ENCODE data around the gene CARNS1.
"Not testable (repeated sequence)": the region's sequence is repeated elsewhere in the genome, so short reads cannot be mapped to it uniquely, and the experiment has no call there.

Gene CARNS1

DNA sequence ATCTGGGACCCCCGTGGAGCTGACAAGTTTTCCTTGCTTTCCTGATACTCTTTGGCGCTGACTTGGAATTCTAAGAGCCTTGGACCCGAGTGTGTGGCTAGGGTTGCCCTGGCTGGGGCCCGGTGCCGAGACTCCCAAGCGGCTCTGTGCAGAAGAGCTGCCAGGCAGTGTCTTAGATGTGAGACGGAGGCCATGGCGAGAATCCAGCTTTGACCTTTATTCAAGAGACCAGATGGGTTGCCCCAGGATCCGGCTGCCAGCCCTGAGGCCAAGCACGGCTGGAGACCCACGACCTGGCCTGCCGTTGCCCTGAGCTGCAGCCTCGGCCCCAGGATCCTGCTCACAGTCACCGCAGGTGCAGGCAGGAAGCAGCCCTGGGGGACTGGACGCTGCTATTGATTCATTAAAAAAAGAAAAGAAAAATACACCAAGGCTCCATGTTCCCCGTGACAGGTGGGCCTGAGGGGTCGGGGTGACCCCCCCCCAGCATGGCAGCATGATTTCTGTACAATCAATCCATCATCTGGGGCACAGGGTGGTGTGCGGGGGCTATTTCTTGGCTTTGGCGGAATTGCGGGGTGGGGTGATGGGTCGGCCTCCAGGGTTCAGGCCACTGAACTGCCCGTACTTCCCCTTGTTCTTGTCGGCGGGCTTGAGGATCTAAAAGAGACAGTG lies 17.4 kb upstream of the CARNS1 start:
- no peak for DNase-seq

GRCh38 chr11:67398661-67399563 lies 16.6 kb upstream of the CARNS1 start:
- DNase-seq, result no peak

- peak in 1 of 2 donors; percentile 26 for DNase-seq
Measured at GRCh38 chr11:67400251-67400941, 15.1 kb upstream of the CARNS1 start.

DNA sequence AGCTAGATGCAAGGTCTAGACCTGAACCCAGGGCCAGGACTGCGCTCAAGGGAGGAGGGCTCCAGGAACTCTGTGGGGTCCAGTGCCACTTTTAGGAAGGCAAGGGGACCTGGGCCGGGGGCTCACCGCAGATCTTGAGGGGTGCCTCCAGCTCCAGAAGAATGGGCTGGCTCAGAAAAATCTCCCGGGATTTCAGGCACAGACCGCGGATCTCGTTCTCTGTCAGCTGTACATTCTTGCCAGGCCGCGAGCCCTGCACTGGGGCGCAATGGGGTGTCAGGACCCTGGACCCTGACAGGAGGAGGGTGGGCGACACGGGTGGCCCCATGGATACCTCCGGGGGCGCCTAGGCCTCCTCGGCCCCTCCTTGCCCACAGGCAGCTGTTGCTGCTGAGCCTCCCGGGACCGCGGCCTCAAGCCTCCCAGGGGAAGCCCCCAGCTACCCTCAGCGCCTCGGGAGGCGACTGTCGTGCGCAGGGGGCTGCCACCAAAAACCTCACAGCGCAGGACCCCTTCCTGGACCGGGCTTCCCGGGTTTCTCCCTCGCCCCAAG lies 14.5 kb upstream of the CARNS1 start:
- DNase-seq, result peak in 1 of 2 donors; percentile 25

- DNase-seq, result peak; percentile 90 to 91
Measured at GRCh38 chr11:67401495-67402191, 13.8 kb upstream of the CARNS1 start, which contains the start of gene PPP1CA. PPP1CA (minus strand) TSS chr11:67401858; CDS start chr11:67401782, 76 bp downstream.

- not testable (repeated sequence) for DNase-seq
Measured at GRCh38 chr11:67402192-67402839, 13.2 kb upstream of the CARNS1 start.

- DNase-seq, result not testable (repeated sequence)
Measured at GRCh38 chr11:67403085-67403484, 12.4 kb upstream of the CARNS1 start.

DNA sequence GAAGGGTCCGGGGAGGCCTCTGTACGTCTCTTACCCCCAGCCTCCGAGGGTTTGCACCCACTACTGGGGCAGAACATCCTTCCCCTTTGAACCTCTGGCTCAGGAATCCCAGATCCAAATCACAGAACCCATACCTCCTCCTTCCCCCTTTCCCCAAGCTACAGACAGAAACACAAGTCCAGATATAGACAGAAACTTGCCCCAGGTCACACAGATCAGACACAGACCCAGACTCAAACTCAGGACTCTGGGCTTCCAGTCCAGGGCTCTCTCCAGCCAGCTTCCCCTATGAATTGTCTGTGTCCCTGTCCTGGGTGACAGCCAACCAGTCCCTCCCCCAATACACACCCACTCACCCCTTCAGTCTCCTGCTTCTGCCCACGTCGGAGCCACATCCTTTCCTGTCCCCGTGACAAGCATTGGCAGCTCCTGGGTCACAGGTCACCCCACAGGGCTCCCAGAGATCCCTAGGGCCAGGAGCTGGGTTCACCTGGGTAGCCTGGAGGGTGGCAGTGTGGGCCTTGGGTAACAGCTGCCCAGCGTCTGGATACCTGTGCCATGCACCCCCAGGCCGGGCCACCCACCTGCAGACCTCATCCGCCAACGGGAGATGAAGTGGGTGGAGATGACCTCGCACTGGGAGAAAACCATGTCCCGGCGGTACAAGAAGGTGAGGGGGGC lies 10.8 kb upstream of the CARNS1 start:
- DNase-seq, result peak; percentile 49 to 61

GRCh38 chr11:67405196-67405567 lies 10.3 kb upstream of the CARNS1 start:
- DNase-seq, result peak; percentile 45 to 50

GRCh38 chr11:67405688-67406339 lies 9.7 kb upstream of the CARNS1 start:
- DNase-seq, result no peak

GRCh38 chr11:67406420-67406968 lies 9.0 kb upstream of the CARNS1 start:
- DNase-seq, result no peak

GRCh38 chr11:67406969-67407687 lies 8.3 kb upstream of the CARNS1 start:
- peak; percentile 38 to 45 for DNase-seq

GRCh38 chr11:67407688-67408163 lies 7.8 kb upstream of the CARNS1 start:
- no peak for DNase-seq

DNA sequence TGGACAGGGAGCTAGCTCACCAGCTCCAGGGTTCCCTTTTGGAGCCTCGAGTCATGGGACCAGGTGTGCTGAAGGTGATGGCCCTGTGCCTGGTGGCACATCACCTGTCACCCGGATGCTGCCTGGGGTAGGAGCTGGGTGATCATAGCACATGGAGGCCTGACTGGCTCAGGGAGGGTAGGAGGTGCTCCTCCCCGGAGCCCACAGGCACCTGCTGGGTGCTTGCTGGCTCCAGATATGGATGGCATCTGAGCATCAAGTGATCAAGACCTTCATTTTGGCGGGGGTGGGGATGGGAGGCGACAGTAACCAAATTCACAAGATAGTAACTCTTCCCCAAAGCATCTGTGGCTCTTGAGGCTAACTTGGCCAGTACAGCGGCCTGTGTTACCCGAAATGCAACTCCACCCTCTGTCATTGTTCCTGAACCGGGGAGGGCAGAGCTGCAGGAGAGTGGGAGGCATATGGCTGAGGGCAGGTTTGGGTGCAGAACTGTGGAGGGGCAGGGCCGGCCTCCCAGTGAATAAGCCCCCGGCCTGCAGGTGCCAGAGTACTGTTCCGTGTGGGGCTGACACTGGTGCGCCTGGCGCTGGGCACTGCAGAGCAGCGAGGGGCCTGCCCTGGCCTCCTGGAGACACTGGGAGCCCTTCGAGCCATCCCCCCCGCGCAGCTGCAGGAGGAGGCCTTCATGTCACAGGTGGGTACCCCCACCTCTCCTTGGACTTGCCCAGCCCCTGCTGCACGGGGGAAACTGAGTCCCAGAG lies 6.9 kb upstream of the CARNS1 start:
- peak in 1 of 2 donors; percentile 33 for DNase-seq

DNA sequence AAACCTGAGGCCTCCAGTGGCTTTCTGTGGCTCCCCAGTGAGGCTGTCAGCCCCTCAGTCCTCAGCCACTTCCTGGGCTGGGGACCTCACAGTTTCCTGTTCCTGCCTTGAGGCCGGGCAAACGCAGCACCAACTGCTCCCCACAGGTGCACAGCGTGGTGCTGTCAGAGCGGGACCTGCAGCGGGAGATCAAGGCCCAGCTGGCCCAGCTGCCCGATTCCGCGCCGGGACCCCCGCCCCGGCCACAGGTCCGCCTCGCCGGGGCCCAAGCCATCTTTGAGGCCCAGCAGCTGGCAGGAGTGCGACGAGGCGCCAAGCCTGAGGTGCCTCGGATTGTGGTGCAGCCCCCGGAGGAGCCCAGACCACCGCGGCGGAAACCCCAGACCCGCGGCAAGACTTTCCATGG lies 6.2 kb upstream of the CARNS1 start:
- peak; percentile 63 to 74 for DNase-seq

DNA sequence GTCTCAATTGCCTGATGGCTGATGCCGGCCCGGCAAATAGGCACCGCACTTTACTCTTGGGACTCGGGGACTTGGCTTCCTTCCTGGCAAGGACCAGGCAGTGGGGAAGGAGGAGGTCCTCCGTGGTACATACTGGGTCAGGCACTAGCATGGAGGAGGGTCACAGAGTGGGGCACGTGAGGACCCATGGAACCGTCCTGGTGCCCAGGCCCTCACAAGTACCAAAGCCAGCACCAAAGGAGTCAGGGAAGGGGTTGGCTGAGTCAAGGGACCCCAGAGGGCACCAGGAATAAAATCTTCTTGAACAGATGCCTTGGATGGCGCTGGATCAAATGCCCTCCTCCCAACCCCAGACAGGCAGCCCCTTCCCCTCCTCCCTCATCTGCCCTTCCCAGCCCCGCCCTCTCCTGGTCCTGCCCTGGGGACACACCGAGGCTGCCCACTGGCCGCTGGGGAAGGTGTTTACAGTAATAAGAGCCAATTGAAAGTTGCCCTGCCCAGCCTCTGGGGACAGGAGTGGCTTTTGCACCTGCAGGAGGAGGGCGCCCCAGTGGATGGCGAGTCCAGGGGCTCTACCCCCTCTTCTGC lies 5.6 kb upstream of the CARNS1 start:
- peak in 1 of 2 donors; percentile 37 for DNase-seq

GRCh38 chr11:67410369-67410831 lies 5.1 kb upstream of the CARNS1 start:
- DNase-seq, result no peak
